WTC11 (cell line): ENCODE results near the gene PRDM5.

Experiments used
- CTCF ChIP-seq: fragments of 200-600 bp; IDR thresholded peaks from 2 replicates; pipeline ENCODE4 v1.8.0; 2022; ENCODE audit warnings: antibody characterized with exemption
- ZNF121 ChIP-seq: sonication (generic); formaldehyde crosslinking; IDR thresholded peaks from 2 replicates; pipeline ENCODE4 v1.8.0; 2023; ENCODE audit warnings: missing genetic modification reagents

GRCh38 chr4:120940547-120940946 is 18.0 kb upstream of the PRDM5 start:
- TF ChIP-seq CTCF (no peak), ZNF121 (CRISPR knock-in tag) (no peak)
